NCI-H748 (cell line): ENCODE data around the gene ARFGAP1.

ENCODE experiments used
- DNase-seq: peaks from one replicate; lab custom pipeline; 2025; ENCODE audit not compliant: unreplicated experiment; lab: John Stamatoyannopoulos, UW

Gene ARFGAP1

GRCh38 chr20:63240004-63240403 lies 32.6 kb upstream of the ARFGAP1 start:
- DNase-seq, result no peak

- no peak for DNase-seq
Observed at GRCh38 chr20:63241272-63241671, 31.3 kb upstream of the ARFGAP1 start.

DNA sequence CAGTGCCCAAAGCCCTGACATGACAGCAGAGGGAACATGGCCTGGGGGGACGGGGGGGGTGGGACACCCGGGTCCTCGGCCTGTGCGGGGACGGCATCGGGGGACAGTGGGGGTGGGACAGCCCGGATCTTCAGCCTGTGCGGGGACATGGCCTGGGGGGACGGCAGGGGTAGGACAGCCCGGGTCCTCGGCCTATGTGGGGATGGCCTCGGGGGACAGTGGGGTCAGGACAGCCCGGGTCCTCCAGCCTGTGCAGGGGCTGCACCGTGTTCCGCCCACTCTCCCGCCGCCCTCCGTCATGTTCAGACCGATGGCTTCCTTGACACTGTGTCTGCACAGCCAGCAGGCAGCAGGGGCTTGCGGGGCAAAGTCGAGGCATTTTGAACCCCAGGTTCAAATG lies 29.9 kb upstream of the ARFGAP1 start:
- DNase-seq, result no peak

DNA sequence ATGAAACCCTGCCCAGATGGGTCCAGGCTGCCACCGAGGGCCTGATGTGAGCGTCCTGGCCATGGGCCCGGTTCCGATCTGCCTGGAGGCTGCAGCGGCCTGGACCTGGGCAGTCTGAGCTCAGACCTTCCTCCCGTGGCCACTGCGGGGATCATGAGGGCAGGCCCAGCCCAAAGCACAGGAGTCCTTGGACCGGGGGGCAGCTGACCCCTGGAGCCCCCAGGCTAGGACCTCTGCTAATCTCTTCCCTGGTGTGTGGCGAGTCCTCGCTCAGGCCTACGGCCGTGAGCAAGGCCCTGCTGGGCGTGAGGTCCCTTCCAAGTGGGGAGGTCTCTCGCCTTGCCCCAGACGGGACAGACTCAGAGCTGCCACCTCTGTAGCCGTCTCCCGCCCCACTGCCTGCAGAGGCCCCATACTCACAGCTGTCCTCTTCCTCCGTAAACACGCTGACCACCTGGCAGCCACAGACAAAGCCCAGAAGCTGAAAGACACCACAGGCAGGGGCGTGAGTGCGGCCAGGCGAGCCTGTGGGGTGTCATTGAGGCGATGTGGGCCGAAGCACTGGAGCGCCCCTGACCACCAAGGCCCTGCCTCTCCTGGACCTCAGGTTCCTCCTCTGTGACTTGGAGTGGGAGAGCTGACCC lies 28.9 kb upstream of the ARFGAP1 start:
- no peak for DNase-seq

DNA sequence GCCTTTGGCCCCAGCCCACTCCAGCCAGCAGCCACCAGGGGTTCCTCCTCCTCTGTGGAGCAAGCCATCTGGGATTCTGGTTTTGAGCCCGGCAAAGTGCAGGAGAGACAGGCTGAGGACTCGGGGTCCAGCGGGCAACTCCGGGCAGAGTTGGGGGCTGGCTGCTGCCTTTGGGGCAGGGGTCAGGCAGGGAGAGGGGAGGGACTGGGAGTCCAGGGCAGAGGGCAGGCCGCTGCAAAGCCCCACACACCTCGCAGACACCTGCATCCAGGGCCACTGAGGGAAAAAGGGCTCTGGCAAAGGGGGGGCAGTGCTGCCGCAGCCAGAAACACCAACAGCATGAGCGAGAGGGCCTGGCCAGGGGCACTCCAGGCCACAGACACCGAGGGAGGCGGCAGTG lies 28.1 kb upstream of the ARFGAP1 start:
- no peak for DNase-seq

GRCh38 chr20:63246490-63247288 lies 25.9 kb upstream of the ARFGAP1 start:
- no peak for DNase-seq

DNA sequence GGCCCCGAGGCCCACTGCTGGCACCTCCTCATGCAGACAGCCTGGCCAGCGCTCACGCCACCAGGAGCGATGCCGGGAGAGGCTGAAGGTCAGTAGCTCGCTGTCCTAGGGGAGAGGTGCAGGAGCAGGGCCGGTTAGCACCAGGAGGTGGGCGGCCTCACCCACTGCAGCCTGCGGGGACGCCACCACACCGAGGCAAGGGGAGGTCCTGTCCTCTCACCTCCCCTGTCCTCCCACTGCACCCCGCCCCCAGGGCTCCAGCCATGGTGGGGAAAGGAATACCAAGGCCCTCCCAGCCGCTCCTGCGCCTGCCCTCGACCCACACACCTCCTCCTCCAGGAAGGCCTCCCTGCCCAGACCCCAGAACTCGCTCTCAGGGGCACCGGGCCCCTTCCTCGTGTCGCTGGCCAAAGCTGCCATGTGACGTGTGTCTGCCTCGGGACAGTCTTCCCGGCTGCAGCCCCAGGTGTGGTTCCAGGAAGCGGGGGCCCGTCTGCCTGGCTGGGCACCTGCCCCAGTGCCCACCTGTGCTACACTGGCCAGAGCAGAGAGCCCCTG lies 24.9 kb upstream of the ARFGAP1 start:
- no peak for DNase-seq

GRCh38 chr20:63248835-63249591 lies 23.6 kb upstream of the ARFGAP1 start:
- no peak for DNase-seq

- DNase-seq, result no peak
Observed at GRCh38 chr20:63249891-63250290, 22.7 kb upstream of the ARFGAP1 start.

DNA sequence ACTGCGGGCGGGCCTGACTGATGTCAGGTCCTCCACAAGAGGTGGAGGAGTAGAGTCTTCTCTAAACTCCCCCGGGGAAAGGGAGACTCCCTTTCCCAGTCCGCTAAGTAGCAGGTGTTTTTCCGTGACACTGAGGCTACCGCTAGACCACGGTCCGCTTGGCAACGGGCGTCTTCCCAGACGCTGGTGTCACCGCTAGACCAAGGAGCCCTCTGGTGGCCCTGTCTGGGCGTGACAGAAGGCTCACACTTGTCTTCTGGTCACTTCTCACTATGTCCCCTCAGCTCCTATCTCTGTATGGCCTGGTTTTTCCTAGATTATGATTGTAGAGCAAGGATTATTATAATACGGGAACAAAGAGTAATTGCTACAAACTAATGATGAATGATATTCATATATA lies 21.3 kb upstream of the ARFGAP1 start:
- peak; percentile 16 for DNase-seq

GRCh38 chr20:63252284-63252711 lies 20.3 kb upstream of the ARFGAP1 start:
- no peak for DNase-seq

DNA sequence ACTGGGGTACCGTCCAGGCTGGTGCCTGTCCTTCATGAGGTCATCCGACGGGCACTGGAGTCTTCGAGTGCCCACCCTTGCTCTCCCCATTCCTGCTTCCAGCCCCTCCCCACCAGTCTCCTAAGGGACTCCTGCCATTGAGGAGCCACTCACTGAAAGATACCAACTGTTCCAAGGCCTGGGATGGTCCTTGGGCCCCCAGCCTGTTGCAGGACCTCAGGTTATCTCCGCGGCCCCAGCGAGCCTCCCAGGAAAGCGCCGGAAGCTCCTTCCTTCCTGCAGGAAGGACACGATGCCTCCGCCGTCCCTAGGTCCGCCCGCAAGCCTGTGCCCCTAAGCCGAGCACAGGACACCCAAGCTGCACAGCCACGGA lies 19.6 kb upstream of the ARFGAP1 start:
- no peak for DNase-seq

GRCh38 chr20:63253438-63254231 lies 19.0 kb upstream of the ARFGAP1 start:
- peak; percentile 8 for DNase-seq

- DNase-seq, result peak; percentile 25
Observed at GRCh38 chr20:63254232-63254605, 18.4 kb upstream of the ARFGAP1 start, which contains the start of gene NKAIN4. Gene NKAIN4, minus strand, starts transcription at chr20:63254463. Its CDS starts 13 bp downstream, at chr20:63254450.

- peak; percentile 36 for DNase-seq
Observed at GRCh38 chr20:63254606-63255384, 17.8 kb upstream of the ARFGAP1 start.

DNA sequence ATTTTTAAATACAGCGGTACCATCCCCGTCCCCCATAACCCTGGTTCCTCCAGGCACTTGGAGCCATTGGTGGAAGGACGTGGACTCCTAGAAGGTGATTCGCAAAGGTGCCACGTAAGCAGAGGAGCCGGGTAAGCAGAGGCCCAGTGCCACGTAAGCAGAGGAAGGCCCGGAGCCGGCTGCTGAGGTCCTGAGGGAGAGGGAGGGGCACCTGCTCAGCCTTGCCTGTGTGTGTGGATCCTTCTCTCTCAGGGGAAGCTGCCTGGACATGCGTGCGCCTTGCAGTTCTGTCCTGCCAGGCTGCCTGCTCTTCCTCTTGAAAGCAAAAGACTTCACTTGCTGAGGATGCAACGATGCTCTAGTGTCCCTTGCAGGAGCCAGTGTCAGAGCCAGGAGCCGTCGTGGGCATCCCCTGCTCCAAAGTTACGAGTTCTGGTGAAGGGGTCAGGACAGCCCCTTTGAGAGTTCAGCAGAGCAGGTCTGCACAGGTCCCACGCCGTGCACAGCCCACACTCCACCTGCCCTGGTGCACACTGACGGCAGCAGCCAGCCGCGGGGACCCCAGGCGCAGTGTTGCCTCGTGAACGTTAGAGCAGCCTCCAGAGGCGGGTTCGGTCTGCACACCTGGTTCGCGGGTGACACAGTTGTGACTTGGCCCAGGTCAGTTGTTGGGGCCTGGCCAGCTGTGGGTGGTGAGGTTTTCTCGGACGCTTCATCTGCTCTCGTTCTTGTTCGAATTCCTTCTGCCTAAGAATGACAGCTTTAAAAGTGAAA lies 16.5 kb upstream of the ARFGAP1 start:
- DNase-seq, result no peak

- no peak for DNase-seq
Observed at GRCh38 chr20:63256954-63257353, 15.7 kb upstream of the ARFGAP1 start.

GRCh38 chr20:63257629-63258028 lies 15.0 kb upstream of the ARFGAP1 start:
- no peak for DNase-seq

DNA sequence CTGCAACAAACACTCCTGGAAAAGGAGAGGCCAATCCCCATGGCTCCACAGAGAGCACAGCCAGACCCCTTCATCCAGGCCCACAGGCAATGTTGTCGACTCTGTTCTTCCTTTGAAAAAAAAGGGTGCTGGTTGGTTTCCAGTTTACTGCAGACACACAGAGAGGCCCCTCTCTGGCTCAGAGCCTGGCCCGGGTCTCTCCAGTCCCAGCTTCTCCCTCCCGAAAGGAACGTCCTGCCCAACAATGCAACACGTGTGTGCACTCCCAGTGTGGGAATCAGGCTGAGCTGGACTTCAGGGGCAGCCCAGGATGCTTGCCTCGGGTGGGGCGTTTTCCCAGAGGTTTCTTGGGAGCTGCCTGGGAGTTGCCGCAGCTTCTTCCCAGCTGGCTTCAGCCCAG lies 13.8 kb upstream of the ARFGAP1 start:
- no peak for DNase-seq
